ENCODE results near the gene PPP1R15A. TPM values are rescaled to one million over a fixed set of nuclear protein-coding genes. Genes with fewer than 3 reads are reported as not detected.
"Not testable (repeated sequence)": the region's sequence is repeated elsewhere in the genome, so short reads cannot be mapped to it uniquely, and the experiment has no call there.

The PPP1R15A gene
- total RNA-seq, 1 experiment from 2014 or later = 17.0 TPM

- TF ChIP-seq AFF4 (CRISPR knock-in tag; IDR thresholded peaks at IDR 0.05; ENCODE audit: borderline replicate concordance) (no peak), OVOL2 (CRISPR knock-in tag; IDR thresholded peaks at IDR 0.05; ENCODE audit: borderline replicate concordance) (no peak), SMAD3 (CRISPR knock-in tag; IDR thresholded peaks at IDR 0.05; ENCODE audit: borderline replicate concordance) (no peak)
Observed at GRCh38 chr19:48896191-48896720, 24.0 kb downstream of the PPP1R15A start (continued).

GRCh38 chr19:48897181-48897580 lies 25.0 kb downstream of the PPP1R15A start:
- TF ChIP-seq SMAD4 (CRISPR knock-in tag; IDR thresholded peaks at IDR 0.05) (no peak), ZNF532 (CRISPR knock-in tag; IDR thresholded peaks at IDR 0.05; ENCODE audit: borderline replicate concordance) (no peak), FOXK1 (CRISPR knock-in tag; IDR thresholded peaks at IDR 0.05) (no peak), ZNF425 (CRISPR knock-in tag; conservative IDR thresholded peaks at IDR 0.05) (no peak), ZBTB21 (CRISPR knock-in tag; IDR thresholded peaks at IDR 0.05; ENCODE audit: borderline replicate concordance) (no peak), GABPB1 (CRISPR knock-in tag; IDR thresholded peaks at IDR 0.05) (no peak), ZNF219 (CRISPR knock-in tag; IDR thresholded peaks at IDR 0.05; ENCODE audit: borderline replicate concordance) (no peak), IRF2 (CRISPR knock-in tag; IDR thresholded peaks at IDR 0.05; ENCODE audit: borderline replicate concordance, low read depth) (no peak), FOXJ3 (CRISPR knock-in tag; IDR thresholded peaks at IDR 0.05; ENCODE audit: borderline replicate concordance) (no peak)
- Mint-ChIP-seq H3K4me1 (peaks cover 15% of the 10 kb centered on the region), H3K36me3 (peaks cover 4% of the 10 kb centered on the region; the same call in 1 of the 2 replicates), H3K9me3 (no peaks in the 10 kb centered on the region), H3K27ac (no peak overlapping the region), H3K4me3 (peak overlapping the region; percentile 71; the same call in 1 of the 2 replicates), H3K27me3 (ENCODE audit: low read depth) (peaks cover 25% of the 10 kb centered on the region)
- CTCF ChIA-PET = interaction anchor here (0.7 to 3.8 kb wide), 5 partner anchors 15 to 102 kb away, joined by 5 to 19 read pairs (median 9); no protein-coding TSS in a partner anchor
- POLR2A ChIA-PET = interaction anchor here (2.4 kb wide), 1 partner anchor 24 kb away, joined by 12 read pairs; the partner anchor contains the start of gene PPP1R15A
- no peak for ATAC-seq
- DNase-seq (ENCODE audit: low spot score) = no peak

- DNase-seq (ENCODE audit: low spot score); ATAC-seq; H3K9me3 Mint-ChIP-seq: not testable (repeated sequence)
- peaks cover 12% of the 10 kb centered on the region for H3K36me3 Mint-ChIP-seq
- H3K4me1 Mint-ChIP-seq = peaks cover 15% of the 10 kb centered on the region
- H3K27me3 Mint-ChIP-seq (ENCODE audit: low read depth) = peaks cover 15% of the 10 kb centered on the region
- peak overlapping the region; percentile 99 for H3K27ac Mint-ChIP-seq
- peak overlapping the region; percentile 97 for H3K4me3 Mint-ChIP-seq
- ChIA-PET POLR2A (interaction anchor here (0.8 to 1.8 kb wide), 5 partner anchors 20 to 71 kb away, joined by 3 to 7 read pairs (median 5); partner anchors contain the start of genes DHDH and PPP1R15A), CTCF (interaction anchor here (0.8 to 3.8 kb wide), 15 partner anchors 12 to 311 kb away, joined by 3 to 23 read pairs (median 5); partner anchors contain the start of genes CA11, DHDH, GYS1 and RUVBL2)
Observed at GRCh38 chr19:48899386-48899749, 27.1 kb downstream of the PPP1R15A start.
